Measurements from ENCODE around the gene BLOC1S5.

Gene BLOC1S5, protein sequence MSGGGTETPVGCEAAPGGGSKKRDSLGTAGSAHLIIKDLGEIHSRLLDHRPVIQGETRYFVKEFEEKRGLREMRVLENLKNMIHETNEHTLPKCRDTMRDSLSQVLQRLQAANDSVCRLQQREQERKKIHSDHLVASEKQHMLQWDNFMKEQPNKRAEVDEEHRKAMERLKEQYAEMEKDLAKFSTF

DNA sequence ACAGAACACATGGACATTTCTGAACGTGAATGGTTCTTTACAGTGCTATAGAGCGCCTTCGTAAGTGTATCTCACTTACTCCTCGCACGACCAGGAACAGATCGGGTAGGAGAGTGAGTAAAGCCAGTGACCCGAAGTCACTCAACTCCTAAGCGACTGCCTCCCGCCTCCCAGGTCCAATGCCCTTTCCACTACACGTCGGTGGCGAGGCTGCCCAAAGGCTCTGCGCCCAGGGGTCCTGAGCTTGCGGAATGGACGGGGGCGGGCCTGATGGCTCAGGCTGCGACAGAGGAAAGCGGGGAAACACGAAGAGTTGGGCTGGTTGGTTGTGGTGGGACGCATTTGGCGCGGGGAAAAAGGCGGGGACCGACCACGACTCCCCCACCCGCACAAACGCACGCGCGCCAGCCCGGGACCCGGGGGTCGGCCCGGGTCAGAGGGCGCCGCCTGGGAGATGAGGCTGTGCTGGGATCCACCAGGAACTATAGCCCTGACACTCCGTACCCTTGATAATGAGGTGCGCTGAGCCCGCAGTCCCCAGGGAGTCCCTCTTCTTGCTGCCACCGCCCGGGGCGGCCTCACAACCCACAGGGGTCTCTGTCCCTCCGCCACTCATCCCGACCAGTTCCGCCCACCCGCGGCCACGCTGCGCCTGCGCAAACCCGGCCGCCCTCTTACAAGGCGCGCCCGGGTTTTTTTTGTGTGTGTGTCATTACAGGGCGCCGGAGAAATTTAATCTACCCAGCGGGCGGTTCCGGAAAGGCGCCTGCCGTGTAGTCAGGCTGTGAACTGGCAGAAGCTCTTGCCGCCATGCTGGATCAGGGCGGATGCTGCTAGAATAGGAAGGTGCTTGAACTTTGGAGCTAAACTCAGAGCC, at the start of gene BLOC1S5:
Gene BLOC1S5, minus strand, starts transcription at position 629 of the 877 bp plus-strand sequence. Its CDS starts 13 bp downstream, at position 616.
- DNase-seq (ENCODE audit: extremely low read depth, low read depth) = peak; percentile 88
- TF ChIP-seq, protein P1, sequence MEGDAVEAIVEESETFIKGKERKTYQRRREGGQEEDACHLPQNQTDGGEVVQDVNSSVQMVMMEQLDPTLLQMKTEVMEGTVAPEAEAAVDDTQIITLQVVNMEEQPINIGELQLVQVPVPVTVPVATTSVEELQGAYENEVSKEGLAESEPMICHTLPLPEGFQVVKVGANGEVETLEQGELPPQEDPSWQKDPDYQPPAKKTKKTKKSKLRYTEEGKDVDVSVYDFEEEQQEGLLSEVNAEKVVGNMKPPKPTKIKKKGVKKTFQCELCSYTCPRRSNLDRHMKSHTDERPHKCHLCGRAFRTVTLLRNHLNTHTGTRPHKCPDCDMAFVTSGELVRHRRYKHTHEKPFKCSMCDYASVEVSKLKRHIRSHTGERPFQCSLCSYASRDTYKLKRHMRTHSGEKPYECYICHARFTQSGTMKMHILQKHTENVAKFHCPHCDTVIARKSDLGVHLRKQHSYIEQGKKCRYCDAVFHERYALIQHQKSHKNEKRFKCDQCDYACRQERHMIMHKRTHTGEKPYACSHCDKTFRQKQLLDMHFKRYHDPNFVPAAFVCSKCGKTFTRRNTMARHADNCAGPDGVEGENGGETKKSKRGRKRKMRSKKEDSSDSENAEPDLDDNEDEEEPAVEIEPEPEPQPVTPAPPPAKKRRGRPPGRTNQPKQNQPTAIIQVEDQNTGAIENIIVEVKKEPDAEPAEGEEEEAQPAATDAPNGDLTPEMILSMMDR (IDR thresholded peaks at IDR 0.05; ENCODE audit: low read depth, low read length, missing control alignments) = peak; percentile 7
- H3K4me3 ChIP-seq (replicated peaks; ENCODE audit: low read depth, low read length) = peak within 1 kb of the TSS; percentile 90

GRCh38 chr6:8113131-8113654, 49.0 kb upstream of the BLOC1S5 start:
- TF ChIP-seq, protein P1 (IDR thresholded peaks at IDR 0.05; ENCODE audit: low read depth, low read length, missing control alignments) = no peak
- no peak for DNase-seq (ENCODE audit: extremely low read depth, low read depth)
- no peak overlapping the region for H3K4me3 ChIP-seq (replicated peaks; ENCODE audit: low read depth, low read length)

- no peak for DNase-seq (ENCODE audit: extremely low read depth, low read depth)
- TF ChIP-seq, protein P1 (IDR thresholded peaks at IDR 0.05; ENCODE audit: low read depth, low read length, missing control alignments) = no peak
- H3K4me3 ChIP-seq (replicated peaks; ENCODE audit: low read depth, low read length) = no peak overlapping the region
Observed at GRCh38 chr6:8110725-8111124, 46.5 kb upstream of the BLOC1S5 start.

DNA sequence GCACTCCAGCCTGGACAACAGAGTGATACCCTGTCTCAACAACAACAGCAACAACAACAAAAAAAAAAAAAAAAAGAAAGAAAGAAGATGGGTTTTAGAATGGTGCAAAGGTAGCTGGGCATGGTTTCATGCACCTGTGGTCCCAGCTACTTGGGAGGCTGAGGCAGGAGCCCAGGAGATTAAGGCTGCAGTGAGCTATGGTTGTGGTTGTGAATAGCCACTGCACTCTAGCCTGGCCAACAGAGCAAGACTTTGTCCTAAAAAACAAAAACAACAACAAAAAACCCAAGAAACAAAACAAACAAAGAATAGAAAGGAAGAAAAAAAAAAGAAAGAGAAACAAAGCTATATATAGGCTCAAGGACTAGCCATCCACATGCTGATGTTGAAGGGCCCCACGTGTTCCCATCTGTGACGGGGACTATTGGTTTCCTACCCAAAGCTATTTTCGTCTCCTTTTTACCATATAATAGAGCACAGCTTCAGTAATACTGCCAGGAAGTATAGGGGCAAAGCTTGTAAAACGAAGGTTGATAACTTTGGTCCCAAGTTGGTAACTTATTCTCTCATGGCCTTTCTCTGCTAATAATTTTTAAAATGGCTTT, 46.0 kb upstream of the BLOC1S5 start:
- no peak overlapping the region for H3K4me3 ChIP-seq (replicated peaks; ENCODE audit: low read depth, low read length)
- DNase-seq (ENCODE audit: extremely low read depth, low read depth) = no peak
- TF ChIP-seq, protein P1 (IDR thresholded peaks at IDR 0.05; ENCODE audit: low read depth, low read length, missing control alignments) = no peak

DNA sequence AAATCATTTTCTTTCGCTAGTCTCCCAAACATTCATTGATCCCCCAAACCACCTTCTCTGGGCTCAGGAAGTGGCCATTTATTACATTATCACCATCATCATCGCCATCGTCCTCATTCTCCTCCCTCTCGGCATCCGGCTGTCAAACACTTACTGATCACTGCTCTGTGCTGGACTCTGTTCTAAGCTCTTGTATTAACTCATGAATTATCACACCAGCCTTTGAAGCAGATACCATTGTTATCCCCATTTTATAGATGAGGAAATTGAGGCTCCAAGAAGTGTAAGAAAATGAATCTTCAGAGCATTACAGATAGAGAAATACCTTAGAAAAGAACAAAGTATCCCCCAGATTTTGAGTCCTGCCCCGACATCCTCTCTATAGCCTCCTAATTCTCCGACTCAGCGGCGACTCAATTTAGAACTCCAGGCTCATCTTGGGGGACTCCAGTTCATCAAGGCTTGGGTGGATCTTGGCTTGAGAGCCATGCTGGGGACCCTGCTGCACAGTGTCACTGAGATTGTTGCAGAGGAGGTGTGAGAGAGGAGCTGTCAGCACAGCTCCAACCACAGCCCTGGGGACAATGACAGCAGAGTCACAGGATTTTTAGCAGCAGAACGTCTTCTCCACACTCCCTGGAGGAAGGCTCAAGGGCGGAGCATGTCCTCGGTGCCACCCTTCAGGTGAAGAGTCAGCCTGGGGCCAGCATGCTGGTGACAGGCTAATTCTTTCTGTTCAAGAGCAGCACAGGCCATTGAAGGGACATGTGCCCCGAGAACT, 44.8 kb upstream of the BLOC1S5 start:
- DNase-seq (ENCODE audit: extremely low read depth, low read depth) = no peak
- no peak overlapping the region for H3K4me3 ChIP-seq (replicated peaks; ENCODE audit: low read depth, low read length)
- TF ChIP-seq, protein P1 (IDR thresholded peaks at IDR 0.05; ENCODE audit: low read depth, low read length, missing control alignments) = no peak

DNA sequence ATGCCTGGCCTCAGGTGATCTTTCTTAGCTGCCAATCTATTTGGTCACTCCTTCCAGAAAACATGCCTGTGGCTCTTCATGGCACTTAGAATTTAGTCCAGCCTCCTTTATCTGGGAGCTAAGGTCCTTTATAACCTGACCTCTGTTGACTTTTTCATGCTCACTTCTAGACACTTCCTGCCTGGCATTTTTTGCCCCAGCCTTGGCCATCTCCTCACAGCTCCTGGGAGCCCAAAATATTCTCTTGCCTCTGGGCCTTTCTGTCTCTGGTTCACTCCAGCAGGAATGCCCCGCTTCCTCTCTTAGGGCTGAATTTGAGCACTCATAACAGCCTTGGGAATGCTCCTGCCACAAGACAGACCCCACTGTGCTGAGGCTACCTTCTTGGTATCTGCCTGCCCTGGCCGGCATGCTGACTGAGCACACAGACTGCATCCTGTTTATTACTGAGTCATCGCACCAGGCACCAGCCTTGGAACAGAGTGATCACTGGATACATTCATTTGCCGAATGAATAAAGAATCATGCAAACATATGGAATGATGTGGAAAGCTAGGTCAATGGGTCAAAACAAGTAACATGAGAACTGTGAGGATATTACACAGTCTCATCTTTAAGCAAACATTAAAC, 44.0 kb upstream of the BLOC1S5 start:
- H3K4me3 ChIP-seq (replicated peaks; ENCODE audit: low read depth, low read length) = no peak overlapping the region
- TF ChIP-seq, protein P1 (IDR thresholded peaks at IDR 0.05; ENCODE audit: low read depth, low read length, missing control alignments) = no peak
- peak; percentile 88 for DNase-seq (ENCODE audit: extremely low read depth, low read depth)

Measured in HFF-Myc (cell line).